ENCODE results near the gene MYO5A. TPM values are rescaled to one million over a fixed set of nuclear protein-coding genes. Genes with fewer than 3 reads are reported as not detected.

The MYO5A gene
- total RNA-seq, 2 experiments from 2014 or later = 22.5 TPM

GRCh38 chr15:52540374-52541012 lies 11.8 kb upstream of the MYO5A start:
- peaks cover under 1% of the 10 kb centered on the region for H3K36me3 Mint-ChIP-seq (ENCODE audit: low read depth)
- ChIA-PET POLR2A (no interaction called here), CTCF (no interaction called here)
- H3K4me1 Mint-ChIP-seq = peaks cover 3% of the 10 kb centered on the region
- ATAC-seq (no peak), DNase-seq (no peak)
- H3K4me3 Mint-ChIP-seq = no peak overlapping the region
- peaks cover 3% of the 10 kb centered on the region for H3K9me3 Mint-ChIP-seq (ENCODE audit: low read depth)
- no peak overlapping the region for H3K27ac Mint-ChIP-seq
- H3K27me3 Mint-ChIP-seq = no peaks in the 10 kb centered on the region
- intact Hi-C loops (cut with DNase I, micrococcal nuclease) = no loop called here

GRCh38 chr15:52537459-52537858 lies 8.8 kb upstream of the MYO5A start:
- peaks cover 3% of the 10 kb centered on the region for H3K9me3 Mint-ChIP-seq (ENCODE audit: low read depth)
- H3K4me3 Mint-ChIP-seq = no peak overlapping the region
- ChIA-PET CTCF (interaction anchor here (1.3 kb wide), 1 partner anchor 13 kb away, joined by 4 read pairs; no protein-coding TSS in a partner anchor), POLR2A (no interaction called here)
- H3K36me3 Mint-ChIP-seq (ENCODE audit: low read depth) = no peaks in the 10 kb centered on the region
- DNase-seq = no peak
- peaks cover 8% of the 10 kb centered on the region for H3K4me1 Mint-ChIP-seq
- no peak overlapping the region for H3K27ac Mint-ChIP-seq
- ATAC-seq = no peak
- H3K27me3 Mint-ChIP-seq = peaks cover under 1% of the 10 kb centered on the region
- intact Hi-C loops (cut with DNase I, micrococcal nuclease) = no loop called here

- Mint-ChIP-seq H3K4me1 (peaks cover 22% of the 10 kb centered on the region), H3K4me3 (no peak overlapping the region), H3K27me3 (peaks cover 10% of the 10 kb centered on the region), H3K9me3 (ENCODE audit: low read depth) (no peaks in the 10 kb centered on the region), H3K27ac (no peak overlapping the region), H3K36me3 (ENCODE audit: low read depth) (no peaks in the 10 kb centered on the region)
- intact Hi-C loops (cut with DNase I, micrococcal nuclease) = no loop called here
- ChIA-PET POLR2A (no interaction called here), CTCF (interaction anchor here (1.5 kb wide), 1 partner anchor 22 kb away, joined by 6 read pairs; no protein-coding TSS in a partner anchor)
- DNase-seq (no peak), ATAC-seq (no peak)
Measured at GRCh38 chr15:52532427-52532826, 3.7 kb upstream of the MYO5A start.

- no peaks in the 10 kb centered on the region for H3K9me3 Mint-ChIP-seq (ENCODE audit: low read depth)
- DNase-seq (no peak), ATAC-seq (no peak)
- intact Hi-C loops (cut with DNase I, micrococcal nuclease) = loop anchor here (1.0 to 5.0 kb wide), 9 partner anchors 28 to 274 kb away; partner anchors contain the start of gene ARPP19 (in 1 of the 2)
- H3K4me1 Mint-ChIP-seq = peaks cover 23% of the 10 kb centered on the region
- peak overlapping the region; percentile 87 for H3K27ac Mint-ChIP-seq
- H3K4me3 Mint-ChIP-seq = peak overlapping the region; percentile 73
- H3K36me3 Mint-ChIP-seq (ENCODE audit: low read depth) = no peaks in the 10 kb centered on the region
- CTCF ChIA-PET = interaction anchor here (0.8 kb wide), 1 partner anchor 16 kb away, joined by 3 read pairs; no protein-coding TSS in a partner anchor
- H3K27me3 Mint-ChIP-seq = peaks cover 10% of the 10 kb centered on the region
- POLR2A ChIA-PET = no interaction called here
Measured at GRCh38 chr15:52529940-52530339, 1.3 kb upstream of the MYO5A start.

- ChIA-PET CTCF (interaction anchor here (0.8 to 1.3 kb wide), 2 partner anchors 17 to 28 kb away, joined by 3 read pairs; no protein-coding TSS in a partner anchor), POLR2A (interaction anchor here (0.5 to 0.6 kb wide), 2 partner anchors 74 to 268 kb away, joined by 3 to 5 read pairs; no protein-coding TSS in a partner anchor)
- DNase-seq (peak; percentile 48), ATAC-seq (peak; percentile 3)
- Mint-ChIP-seq H3K4me3 (peak overlapping the region; percentile 73), H3K36me3 (ENCODE audit: low read depth) (no peaks in the 10 kb centered on the region), H3K4me1 (peaks cover 23% of the 10 kb centered on the region), H3K9me3 (ENCODE audit: low read depth) (no peaks in the 10 kb centered on the region), H3K27me3 (peaks cover 10% of the 10 kb centered on the region), H3K27ac (peak overlapping the region; percentile 87)
- intact Hi-C loops (cut with DNase I, micrococcal nuclease) = loop anchor here (1.0 to 5.0 kb wide), 9 partner anchors 29 to 273 kb away; partner anchors contain the start of gene ARPP19 (in 1 of the 2)
Measured at GRCh38 chr15:52529341-52529924, 753 bp upstream of the MYO5A start.

- peak overlapping the region; percentile 92 for H3K27ac Mint-ChIP-seq
- ChIA-PET CTCF (interaction anchor here (0.8 to 1.7 kb wide), 8 partner anchors 10 to 271 kb away, joined by 3 to 5 read pairs (median 3); partner anchors contain the start of gene ARPP19), POLR2A (interaction anchor here (0.6 to 1.2 kb wide), 3 partner anchors 24 to 41 kb away, joined by 3 to 5 read pairs (median 4); partner anchors contain the start of gene ARPP19)
- peaks cover 28% of the 10 kb centered on the region for H3K4me1 Mint-ChIP-seq
- no peaks in the 10 kb centered on the region for H3K36me3 Mint-ChIP-seq (ENCODE audit: low read depth)
- DNase-seq (peak; percentile 70), ATAC-seq (peak; percentile 16)
- peak overlapping the region; percentile 91 for H3K4me3 Mint-ChIP-seq
- no peaks in the 10 kb centered on the region for H3K9me3 Mint-ChIP-seq (ENCODE audit: low read depth)
- peaks cover 10% of the 10 kb centered on the region for H3K27me3 Mint-ChIP-seq
- intact Hi-C loops (cut with DNase I, micrococcal nuclease) = loop anchor here (1.0 to 5.0 kb wide), 4 partner anchors 21 to 151 kb away; partner anchors contain the start of gene ATOSA (in 1 of the 2)
Measured at GRCh38 chr15:52527911-52528563, 643 bp downstream of the MYO5A start.

- CTCF ChIA-PET = interaction anchor here (0.8 to 1.7 kb wide), 6 partner anchors 9 to 270 kb away, joined by 3 to 5 read pairs (median 3); no protein-coding TSS in a partner anchor
- peaks cover 9% of the 10 kb centered on the region for H3K27me3 Mint-ChIP-seq
- POLR2A ChIA-PET = interaction anchor here (1.1 kb wide), 1 partner anchor 23 kb away, joined by 3 read pairs; no protein-coding TSS in a partner anchor
- peak overlapping the region; percentile 91 for H3K4me3 Mint-ChIP-seq
- no peak overlapping the region for H3K27ac Mint-ChIP-seq
- H3K4me1 Mint-ChIP-seq = peaks cover 29% of the 10 kb centered on the region
- no peaks in the 10 kb centered on the region for H3K36me3 Mint-ChIP-seq (ENCODE audit: low read depth)
- H3K9me3 Mint-ChIP-seq (ENCODE audit: low read depth) = no peaks in the 10 kb centered on the region
- intact Hi-C loops (cut with DNase I, micrococcal nuclease) = loop anchor here (2.0 to 5.0 kb wide), 2 partner anchors 21 to 45 kb away; no protein-coding TSS in a partner anchor
- DNase-seq (no peak), ATAC-seq (no peak)
Measured at GRCh38 chr15:52527196-52527910, 1.3 kb downstream of the MYO5A start.

GRCh38 chr15:52524223-52525136 lies 4.2 kb downstream of the MYO5A start:
- ATAC-seq = no peak
- H3K27ac Mint-ChIP-seq = no peak overlapping the region
- H3K9me3 Mint-ChIP-seq (ENCODE audit: low read depth) = no peaks in the 10 kb centered on the region
- no peak overlapping the region for H3K4me3 Mint-ChIP-seq
- CTCF ChIA-PET = interaction anchor here (0.6 to 1.6 kb wide), 10 partner anchors 10 to 100 kb away, joined by 3 to 5 read pairs (median 3); no protein-coding TSS in a partner anchor
- intact Hi-C loops (cut with DNase I, micrococcal nuclease) = loop anchor here in 1 of 2 experiments (5.0 kb wide), 1 partner anchor 42 kb away; no protein-coding TSS in a partner anchor
- H3K4me1 Mint-ChIP-seq = peaks cover 30% of the 10 kb centered on the region
- H3K27me3 Mint-ChIP-seq = no peaks in the 10 kb centered on the region
- no peak for DNase-seq
- POLR2A ChIA-PET = interaction anchor here (0.5 kb wide), 1 partner anchor 266 kb away, joined by 3 read pairs; no protein-coding TSS in a partner anchor
- no peaks in the 10 kb centered on the region for H3K36me3 Mint-ChIP-seq (ENCODE audit: low read depth)

- no peaks in the 10 kb centered on the region for H3K9me3 Mint-ChIP-seq (ENCODE audit: low read depth)
- no peak for DNase-seq
Measured at GRCh38 chr15:52523647-52524046, 5.0 kb downstream of the MYO5A start.

GRCh38 chr15:52523192-52523591 lies 5.5 kb downstream of the MYO5A start:
- ChIA-PET CTCF (interaction anchor here (1.6 kb wide), 1 partner anchor 9 kb away, joined by 5 read pairs; no protein-coding TSS in a partner anchor), POLR2A (interaction anchor here (0.6 kb wide), 1 partner anchor 9 kb away, joined by 8 read pairs; no protein-coding TSS in a partner anchor)
- Mint-ChIP-seq H3K4me1 (peaks cover 38% of the 10 kb centered on the region), H3K9me3 (ENCODE audit: low read depth) (no peaks in the 10 kb centered on the region), H3K4me3 (no peak overlapping the region), H3K27me3 (no peaks in the 10 kb centered on the region), H3K36me3 (ENCODE audit: low read depth) (no peaks in the 10 kb centered on the region), H3K27ac (no peak overlapping the region)
- no peak for ATAC-seq
- DNase-seq = no peak
- intact Hi-C loops (cut with DNase I, micrococcal nuclease) = no loop called here

More at GRCh38 chr15:52523647-52524046, 5.0 kb downstream of the MYO5A start:
- CTCF ChIA-PET = interaction anchor here (0.6 to 1.6 kb wide), 5 partner anchors 9 to 99 kb away, joined by 3 to 5 read pairs (median 4); no protein-coding TSS in a partner anchor
- H3K27ac Mint-ChIP-seq = no peak overlapping the region
- no peak overlapping the region for H3K4me3 Mint-ChIP-seq
- H3K27me3 Mint-ChIP-seq = no peaks in the 10 kb centered on the region
- no peak for ATAC-seq
- peaks cover 34% of the 10 kb centered on the region for H3K4me1 Mint-ChIP-seq
- POLR2A ChIA-PET = no interaction called here
- intact Hi-C loops (cut with DNase I, micrococcal nuclease) = no loop called here
- H3K36me3 Mint-ChIP-seq (ENCODE audit: low read depth) = no peaks in the 10 kb centered on the region
